Amniotic epithelial cell (primary cell): ENCODE results near the gene BLM.

Experiments used
- DNase-seq: peaks from one replicate; pipeline ENCODE4 v3.0.0-alpha.2; 2010; ENCODE audit warnings: low read depth

BLM gene

DNA sequence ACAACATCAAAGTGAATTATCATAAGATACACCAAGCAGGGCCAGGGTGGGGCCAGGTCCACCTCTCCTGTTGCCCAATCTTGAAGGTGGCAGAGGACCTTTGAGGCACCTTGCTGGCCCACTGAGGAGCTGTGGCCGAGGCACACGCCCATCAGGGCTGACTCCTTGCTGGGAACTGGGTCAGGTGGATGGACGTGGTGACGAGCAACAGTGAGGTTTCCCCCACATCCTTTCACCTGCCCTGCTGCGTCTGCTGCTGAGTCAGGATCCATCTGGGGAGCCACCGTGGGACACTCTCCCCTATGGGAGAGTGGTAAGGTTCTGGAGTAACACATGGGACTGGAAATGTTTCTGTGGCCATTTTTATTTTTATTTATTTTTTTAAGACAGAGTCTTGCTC is 134.0 kb downstream of the BLM start:
- no peak for DNase-seq

- no peak for DNase-seq
These were observed 134.8 kb downstream of the BLM start for GRCh38 chr15:90851940-90852339.

DNA sequence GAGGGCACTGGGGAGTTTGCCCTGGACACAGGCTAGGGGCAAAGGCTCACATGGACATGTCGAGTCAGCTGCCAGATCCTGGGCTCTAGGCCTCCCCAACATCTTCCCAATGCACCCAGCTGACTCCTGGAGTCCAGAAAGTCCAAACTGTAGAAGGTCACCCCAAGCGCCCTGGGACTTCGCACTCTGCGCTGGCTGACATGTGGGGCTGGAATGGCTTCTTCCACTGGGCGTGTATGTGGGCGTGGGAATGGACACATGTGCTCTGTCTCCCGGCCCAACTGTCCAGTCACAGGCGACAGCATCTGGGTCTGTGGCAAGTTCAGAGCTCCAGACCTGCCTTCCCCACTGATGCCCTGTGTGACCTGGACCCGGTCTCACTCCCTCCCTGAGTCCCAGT is 138.0 kb downstream of the BLM start:
- DNase-seq, result no peak

GRCh38 chr15:90857337-90857736 is 140.2 kb downstream of the BLM start:
- no peak for DNase-seq

GRCh38 chr15:90857883-90858443 is 140.8 kb downstream of the BLM start:
- DNase-seq, result no peak

DNA sequence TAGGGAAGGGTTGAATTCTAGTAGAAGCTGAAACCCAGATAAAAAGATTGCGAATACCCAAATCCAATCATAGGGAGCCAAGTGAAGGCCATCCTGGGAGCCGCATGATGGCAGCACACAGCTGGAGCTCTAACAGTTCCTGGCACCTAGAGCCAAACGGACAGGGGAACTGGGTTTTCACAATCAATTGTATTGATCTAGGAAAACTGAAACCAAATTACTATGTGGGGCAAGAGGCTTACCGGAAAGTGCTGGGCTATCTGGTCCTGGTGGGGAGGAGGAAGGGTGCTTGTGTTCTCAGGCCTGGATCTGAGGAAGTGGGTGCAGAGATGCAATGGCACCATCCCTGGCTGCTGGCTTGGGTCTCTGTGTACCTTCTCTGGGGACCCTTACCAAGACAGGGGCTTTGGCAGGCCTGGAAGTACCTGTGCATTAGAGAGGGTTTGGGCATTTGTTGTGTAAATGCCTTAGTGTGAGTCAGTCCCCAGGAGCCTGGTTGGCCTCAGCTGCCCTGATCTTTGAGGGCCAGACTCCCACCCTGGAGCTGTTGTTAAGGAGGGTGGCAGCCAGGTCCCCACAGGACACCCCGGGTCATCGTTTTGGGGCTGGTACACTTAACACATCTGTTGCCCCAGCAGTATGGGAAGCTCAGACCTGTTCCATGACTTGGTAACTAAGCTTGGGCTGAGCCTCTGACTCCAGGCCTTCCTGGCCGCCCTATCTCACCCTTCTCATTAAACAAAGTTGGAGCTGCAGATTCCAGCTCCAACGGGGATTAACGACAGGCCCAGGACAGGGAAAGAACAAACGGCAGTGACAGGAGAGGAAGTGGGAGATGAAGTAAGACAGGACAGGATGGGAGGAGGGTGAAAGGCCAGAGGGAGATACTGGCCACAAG is 142.3 kb downstream of the BLM start:
- DNase-seq, result peak; percentile 15

- no peak for DNase-seq
These were observed 143.3 kb downstream of the BLM start for GRCh38 chr15:90860450-90860849.

- peak; percentile 77 for DNase-seq
These were observed 144.0 kb downstream of the BLM start for GRCh38 chr15:90860942-90861675.

- no peak for DNase-seq
These were observed 145.3 kb downstream of the BLM start for GRCh38 chr15:90862487-90862886.

GRCh38 chr15:90862964-90863778 is 146.0 kb downstream of the BLM start:
- peak; percentile 63 for DNase-seq

DNA sequence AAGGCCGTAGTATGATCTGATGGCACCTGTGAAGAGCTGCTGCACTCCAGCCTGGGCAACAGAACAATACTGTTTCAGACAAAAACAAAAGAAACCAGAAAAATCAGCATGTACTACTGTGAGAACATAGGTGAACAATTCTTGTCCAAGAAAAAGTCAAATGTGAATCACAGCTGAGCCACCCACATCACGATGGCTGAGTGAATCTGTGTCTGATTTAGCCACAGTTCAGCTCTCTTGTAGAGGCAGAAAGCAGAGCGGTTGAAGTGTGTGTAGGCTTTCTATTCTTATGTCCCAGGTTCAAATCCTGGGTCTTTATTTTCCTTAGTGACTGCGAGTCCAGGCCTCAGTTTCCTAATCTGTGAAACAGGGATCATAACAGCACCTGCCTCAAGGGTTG is 146.8 kb downstream of the BLM start:
- no peak for DNase-seq

- no peak for DNase-seq
These were observed 147.4 kb downstream of the BLM start for GRCh38 chr15:90864507-90864906.

DNA sequence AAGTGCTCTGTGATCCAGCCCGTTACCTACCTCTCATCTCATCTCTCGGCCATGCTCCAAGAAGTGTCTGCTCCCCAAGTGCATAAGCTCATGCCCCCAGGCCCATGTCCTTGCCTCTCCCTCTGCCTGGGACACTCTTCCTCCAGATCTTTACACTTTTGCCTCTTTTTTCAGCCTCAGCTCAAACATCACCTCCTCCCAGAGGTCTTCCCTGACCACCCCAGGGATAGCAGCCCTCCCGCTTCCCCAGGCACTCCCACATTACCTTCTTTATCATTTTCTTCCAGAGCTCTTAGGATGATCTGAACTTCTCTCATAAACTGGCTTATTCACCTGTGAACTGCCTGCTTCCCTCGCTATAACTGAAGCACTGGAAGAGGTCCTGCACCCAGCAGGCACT is 148.6 kb downstream of the BLM start:
- DNase-seq, result no peak
